D341Med (cell line): ENCODE measurements around the gene PACSIN1.
A peak's percentile ranks its signal among the peaks of the same experiment; 100 is the strongest.

Source experiments
- DNase-seq: peaks from one replicate; pipeline ENCODE4 v3.0.0; 2012; ENCODE audit warnings: low spot score

Gene PACSIN1

GRCh38 chr6:34515473-34516387 is 49.9 kb downstream of the PACSIN1 start:
- DNase-seq: no peak

DNA sequence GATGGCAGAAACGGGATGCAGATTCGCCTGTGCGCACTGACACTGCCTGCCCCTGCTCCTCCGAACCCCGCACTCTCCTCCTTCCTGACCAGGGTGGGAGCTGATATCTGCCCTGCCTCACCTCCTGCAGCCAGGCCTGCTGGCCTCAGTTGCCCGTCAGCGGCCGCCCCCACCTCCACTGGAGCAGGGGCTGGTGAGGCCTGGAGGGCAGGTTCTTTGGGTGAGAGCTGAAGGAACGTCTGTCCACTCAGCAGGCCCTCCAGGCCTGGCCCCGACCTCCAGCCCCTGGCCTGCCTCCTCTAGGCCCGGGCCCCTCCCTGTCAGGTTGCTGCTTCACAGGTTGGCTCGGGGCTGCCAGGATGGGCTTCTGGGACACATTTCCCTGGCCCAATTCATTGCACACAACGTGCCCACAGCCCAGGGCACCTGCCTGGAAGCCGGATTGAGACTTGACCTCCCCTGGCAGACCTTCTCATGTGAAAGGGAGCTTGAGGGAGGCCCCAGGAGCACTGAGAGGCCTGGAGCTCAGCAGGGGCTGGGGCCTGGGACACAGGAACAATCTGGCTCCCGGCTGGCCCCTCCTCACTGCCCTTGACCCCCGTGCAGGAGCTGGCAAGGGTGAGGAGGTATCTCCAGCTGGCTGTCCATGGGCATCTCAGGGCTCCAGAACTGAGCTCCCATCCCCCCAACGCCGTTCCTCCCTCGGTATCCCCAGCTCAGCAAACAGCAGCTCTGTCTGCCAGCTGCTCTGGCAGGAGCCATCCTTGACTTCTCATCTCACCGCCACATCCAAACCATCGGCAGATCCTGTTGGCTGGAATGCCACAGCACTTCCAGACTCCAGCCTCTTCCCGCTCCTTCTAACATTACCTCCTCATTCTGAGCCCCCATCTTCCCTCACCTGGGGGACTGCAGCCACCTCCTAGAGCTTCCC is 50.8 kb downstream of the PACSIN1 start:
- DNase-seq: no peak

GRCh38 chr6:34517461-34517881 is 51.6 kb downstream of the PACSIN1 start:
- DNase-seq: no peak

DNA sequence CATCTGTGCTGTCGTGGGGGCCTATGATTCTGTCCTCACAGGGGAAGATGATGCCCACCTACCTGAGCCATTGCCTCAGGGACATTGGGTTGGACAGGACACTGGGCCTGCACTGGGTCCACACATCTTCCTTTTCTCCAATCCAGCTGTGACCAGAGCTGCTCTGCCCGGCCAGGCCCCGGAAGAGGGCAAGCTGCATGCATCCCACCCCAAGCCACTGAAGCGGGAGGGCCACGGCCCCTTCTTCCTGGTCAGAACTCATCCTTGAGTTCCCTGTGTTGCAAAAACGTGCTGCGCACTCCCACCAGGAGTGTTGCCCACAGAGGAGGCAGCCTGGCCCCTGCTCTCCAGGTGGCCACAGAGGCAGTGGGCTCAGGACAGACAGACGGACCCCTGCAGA is 52.1 kb downstream of the PACSIN1 start:
- no peak for DNase-seq

DNA sequence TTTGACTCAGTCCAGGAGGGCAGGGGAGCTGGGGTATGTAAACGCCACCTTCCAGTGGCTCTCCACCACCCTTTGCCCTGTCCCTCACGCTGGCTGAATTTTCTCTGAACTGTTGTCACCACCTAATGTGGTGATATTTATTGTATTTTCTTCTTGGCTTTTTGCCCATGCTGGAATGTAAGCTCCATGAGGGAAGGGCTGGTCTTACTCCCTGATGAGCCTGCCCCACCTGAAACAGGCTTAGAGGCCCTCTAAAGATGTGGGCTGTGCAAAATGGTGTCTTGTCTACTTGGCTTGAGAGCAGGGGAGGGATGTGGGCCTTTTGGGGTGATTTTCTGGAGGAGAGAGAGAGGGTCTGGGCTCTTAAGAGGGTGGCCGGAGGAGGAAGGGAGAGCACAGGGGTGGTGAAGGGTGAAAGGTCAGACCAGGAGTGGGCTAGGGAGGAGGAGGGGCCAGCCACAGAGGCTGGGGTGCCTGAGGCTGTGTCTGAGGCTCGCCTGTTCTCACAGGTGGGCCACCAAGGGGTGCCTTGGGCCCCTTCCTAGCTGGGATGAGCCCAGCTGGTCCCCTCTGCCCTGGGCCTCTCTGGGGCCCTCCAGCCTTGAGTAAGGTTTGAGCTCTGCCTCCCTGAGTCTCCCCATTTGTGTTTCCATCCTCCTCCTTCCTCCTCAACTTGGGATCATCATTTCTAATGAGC is 52.9 kb downstream of the PACSIN1 start:
- no peak for DNase-seq

- DNase-seq: no peak
These were observed 54.2 kb downstream of the PACSIN1 start for GRCh38 chr6:34519971-34520644.

DNA sequence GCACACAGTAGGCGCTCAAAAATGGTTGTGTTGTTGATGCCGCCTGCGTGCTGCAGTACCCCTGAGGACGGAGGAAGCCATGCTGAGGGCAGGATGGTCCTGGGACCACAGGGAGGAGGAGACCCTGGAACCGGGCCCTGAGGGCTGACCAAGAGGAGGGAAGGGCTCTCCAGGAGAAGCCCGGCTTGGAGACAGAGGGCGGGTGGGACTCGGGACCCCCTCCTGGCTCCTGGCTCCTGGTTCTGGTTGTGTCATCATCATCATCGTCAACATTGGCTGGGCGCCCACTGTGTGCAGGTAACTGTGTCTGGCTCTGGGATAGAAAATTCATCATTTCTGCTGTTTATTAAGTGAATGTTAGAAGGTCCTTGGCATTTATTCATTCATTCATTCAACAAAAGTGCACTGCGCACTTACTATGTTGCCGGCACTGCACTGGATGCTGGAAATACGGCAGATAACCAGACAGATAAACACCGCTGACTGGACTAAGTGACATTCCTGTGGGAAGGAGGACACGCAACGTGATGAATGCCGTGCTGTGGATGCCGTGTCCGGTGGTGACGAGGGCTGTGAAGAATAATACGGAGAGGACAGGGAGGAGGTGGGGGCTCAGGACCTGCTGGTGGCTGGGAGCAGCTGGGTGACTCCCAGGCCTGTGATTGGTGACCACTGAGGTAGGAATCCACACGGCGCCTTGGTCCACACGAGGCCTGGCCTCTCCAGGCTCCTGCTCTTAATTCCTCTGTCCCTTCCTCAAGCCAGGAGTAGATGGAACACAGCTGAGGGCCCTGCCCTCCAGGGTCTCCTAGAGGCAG is 55.0 kb downstream of the PACSIN1 start:
- DNase-seq: no peak

- DNase-seq: no peak
These were observed 55.8 kb downstream of the PACSIN1 start for GRCh38 chr6:34521463-34522285.

DNA sequence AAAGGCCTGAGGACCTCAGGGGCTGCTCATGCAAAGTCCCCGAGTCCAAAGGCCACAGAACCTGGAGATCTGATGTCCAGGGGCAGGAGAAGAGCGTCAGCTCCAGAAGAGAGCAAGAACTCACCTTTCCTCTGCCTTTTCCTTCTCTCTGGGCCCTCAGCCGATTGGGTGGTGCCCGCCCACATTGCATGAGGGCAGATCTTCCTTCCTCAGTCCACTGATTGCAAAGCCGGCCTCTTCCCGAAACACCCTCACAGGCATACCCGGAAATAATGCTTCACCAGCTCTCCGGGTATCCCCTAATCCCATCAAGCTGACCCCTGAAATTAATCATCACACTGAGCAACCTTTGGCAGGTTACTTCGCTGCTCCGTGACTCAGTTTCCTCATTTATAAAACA is 56.9 kb downstream of the PACSIN1 start:
- no peak for DNase-seq

- DNase-seq: no peak
These were observed 57.7 kb downstream of the PACSIN1 start for GRCh38 chr6:34523441-34524206.

GRCh38 chr6:34524499-34524898 is 58.6 kb downstream of the PACSIN1 start:
- DNase-seq: no peak

- DNase-seq: no peak
These were observed 59.1 kb downstream of the PACSIN1 start for GRCh38 chr6:34524971-34525370.

DNA sequence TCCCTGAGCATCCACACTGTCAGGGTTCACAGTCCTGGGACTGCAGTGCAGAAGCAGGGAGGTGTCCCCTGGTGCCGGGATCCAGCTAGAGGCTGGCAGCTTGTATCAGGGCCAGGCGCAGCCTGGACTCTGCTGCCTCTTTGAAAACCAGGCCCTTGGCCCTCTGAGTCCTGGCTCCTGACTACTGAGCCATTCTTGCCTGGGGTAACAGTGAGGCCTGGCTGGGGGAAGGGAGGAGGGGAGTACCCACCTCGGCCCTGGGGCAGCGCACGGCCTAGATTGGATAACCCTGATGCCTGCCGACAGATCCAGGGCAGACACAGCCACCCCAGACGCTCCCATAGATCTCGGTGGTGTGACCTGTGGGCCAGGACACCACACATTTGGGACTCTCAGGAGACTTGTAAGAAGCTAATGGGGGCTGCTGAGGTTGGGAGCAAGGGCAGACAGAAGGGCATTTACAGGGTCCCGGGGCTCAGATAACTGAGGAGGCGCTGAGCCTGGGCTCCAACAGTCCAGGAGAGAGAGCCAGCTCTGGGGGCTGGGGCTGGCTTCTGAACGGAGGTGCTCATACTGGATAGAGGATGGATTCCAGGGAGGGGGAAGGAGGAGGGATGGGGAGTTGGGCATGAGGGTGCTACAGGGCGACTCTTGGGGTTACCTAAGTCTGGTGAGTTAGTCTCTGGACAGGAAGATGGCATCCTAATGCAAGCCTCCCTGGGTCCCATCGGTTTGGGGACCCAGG is 59.7 kb downstream of the PACSIN1 start:
- no peak for DNase-seq

GRCh38 chr6:34526241-34526972 is 60.5 kb downstream of the PACSIN1 start:
- DNase-seq: no peak

GRCh38 chr6:34526992-34527728 is 61.3 kb downstream of the PACSIN1 start:
- DNase-seq: peak; percentile 97

DNA sequence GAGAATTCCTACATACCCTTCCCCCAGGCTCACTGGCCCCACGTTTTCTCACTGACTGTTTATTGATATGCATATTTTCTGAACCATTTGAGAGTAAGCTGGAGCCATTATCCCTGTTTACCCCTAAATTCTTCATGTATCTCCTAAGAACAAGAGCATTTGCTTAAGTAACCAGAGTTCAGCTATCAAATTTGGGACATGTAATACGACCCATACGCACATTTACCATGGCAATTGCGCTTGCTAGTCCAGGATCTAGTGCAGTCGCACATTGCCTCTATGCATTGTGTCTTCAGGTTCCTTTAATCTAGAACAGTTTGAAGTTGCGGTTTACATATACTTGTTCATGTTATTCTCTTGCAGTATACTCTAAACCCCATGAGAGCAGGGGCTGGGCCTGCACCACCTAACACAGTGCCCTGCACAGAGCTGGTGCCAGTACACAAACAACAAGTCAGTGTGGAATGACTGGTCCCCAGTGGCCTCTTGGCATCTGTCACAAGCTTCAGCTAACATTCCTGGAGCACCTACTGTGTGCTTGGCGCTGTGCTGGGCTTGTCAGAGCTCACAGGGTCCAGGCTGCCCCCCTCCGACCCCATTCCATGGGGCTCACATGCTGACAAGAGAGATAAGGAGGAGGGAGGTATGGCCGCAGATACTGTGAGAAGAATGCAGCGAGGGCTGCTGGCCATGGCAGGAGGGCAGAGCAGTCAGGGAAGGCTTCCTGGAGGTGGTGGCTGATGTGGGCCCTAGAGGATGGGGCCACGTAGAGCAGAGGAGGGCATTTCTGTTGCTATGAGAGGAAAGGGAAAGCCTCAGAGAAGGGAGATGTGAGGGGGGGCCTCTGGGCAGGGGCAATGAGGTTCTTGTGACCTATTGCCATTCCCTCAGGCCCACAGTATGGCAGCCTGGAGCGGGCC is 62.1 kb downstream of the PACSIN1 start:
- DNase-seq: no peak
